GM12872 (cell line): ENCODE data around the gene CERS4.

ENCODE experiments used
- CTCF ChIP-seq: IDR thresholded peaks from 3 replicates; pipeline ENCODE4 v1.5.1; 2011; ENCODE audit warnings: low read depth, mild to moderate bottlenecking, low read length, moderate library complexity; ENCODE audit not compliant: insufficient read depth

CERS4 gene

DNA sequence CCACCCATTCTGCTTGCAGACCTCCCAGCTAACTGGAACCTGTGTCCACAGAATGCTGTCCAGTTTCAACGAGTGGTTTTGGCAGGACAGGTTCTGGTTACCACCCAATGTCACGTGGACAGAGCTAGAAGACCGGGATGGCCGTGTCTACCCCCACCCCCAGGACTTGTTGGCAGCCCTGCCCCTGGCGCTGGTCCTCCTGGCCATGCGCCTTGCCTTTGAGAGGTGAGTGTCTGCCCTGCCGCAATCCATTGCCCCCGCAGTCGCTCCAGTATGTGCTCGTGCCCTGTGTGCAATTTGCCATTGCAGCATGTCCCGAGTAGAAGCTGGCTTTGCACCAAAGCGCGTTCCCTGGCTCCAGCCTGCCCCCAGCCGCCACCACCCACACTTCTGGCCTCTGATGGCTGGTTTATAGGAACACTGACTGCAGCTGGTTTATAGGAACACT, 41.9 kb downstream of the CERS4 start:
- TF ChIP-seq CTCF, result no peak

DNA sequence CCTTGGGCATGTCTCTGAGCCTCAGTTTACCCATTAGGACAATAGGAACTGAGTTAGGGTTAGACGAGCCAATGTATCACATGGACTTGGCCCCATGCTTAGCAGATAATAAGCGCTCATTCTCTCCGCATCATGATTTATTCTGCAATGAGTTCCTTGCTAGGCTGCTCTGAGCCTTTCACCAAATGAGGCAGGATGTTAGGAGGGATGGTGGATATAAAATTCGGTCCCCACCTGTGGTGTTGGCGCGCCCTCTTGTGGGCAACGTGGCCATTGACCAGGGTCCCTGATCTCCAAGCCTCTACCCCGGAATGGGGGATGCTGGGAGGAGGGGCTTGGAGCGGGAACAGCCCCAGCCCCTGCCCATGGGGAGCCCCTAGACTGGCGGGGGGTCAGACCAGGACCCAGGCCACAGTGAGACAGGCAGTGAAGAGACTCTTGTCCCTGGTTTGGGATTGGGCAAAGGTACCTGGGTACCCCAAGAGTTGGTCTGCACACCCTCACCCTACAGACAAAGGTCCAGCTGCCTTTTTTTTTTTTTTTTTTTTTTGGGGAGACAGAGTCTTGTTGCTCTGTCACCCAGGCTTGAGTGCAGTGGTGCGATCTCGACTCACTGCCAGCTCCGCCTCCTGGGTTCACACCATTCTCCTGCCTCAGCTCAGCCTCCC, 43.9 kb downstream of the CERS4 start:
- peak; percentile 91 for TF ChIP-seq CTCF

- no peak for TF ChIP-seq CTCF
Observed at GRCh38 chr19:8253678-8254077, 44.5 kb downstream of the CERS4 start.

DNA sequence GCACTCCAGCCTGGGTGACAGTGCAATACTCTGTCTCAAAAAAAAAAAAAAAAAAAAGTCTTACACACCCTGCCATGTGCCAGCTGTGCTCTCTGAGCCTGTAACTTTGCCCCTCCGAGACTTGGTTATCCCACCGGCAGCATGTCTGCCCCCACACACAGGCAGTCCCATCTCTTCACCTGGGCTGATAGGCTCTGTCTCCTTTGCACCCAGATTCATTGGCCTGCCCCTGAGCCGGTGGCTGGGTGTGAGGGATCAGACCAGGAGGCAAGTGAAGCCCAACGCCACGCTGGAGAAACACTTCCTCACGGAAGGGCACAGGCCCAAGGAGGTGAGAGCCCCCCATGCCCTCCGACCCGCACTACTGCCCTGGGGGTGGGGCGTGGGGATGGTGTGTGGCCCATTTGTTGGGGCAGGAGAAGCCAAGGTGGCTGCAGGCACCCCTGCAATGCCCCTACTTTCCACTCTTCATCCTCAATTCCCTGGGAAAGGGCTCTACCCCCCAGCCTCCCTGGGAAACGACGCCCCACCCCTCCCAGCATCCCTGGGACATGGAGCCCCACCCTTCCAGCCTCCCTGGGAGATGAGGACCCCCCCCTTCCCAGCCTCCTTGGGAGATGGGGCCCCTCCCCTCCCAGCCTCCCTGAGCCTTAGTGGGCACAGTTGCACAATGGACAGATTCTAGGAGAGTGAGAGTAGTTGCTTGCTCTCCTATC, 45.3 kb downstream of the CERS4 start:
- TF ChIP-seq CTCF, result no peak

DNA sequence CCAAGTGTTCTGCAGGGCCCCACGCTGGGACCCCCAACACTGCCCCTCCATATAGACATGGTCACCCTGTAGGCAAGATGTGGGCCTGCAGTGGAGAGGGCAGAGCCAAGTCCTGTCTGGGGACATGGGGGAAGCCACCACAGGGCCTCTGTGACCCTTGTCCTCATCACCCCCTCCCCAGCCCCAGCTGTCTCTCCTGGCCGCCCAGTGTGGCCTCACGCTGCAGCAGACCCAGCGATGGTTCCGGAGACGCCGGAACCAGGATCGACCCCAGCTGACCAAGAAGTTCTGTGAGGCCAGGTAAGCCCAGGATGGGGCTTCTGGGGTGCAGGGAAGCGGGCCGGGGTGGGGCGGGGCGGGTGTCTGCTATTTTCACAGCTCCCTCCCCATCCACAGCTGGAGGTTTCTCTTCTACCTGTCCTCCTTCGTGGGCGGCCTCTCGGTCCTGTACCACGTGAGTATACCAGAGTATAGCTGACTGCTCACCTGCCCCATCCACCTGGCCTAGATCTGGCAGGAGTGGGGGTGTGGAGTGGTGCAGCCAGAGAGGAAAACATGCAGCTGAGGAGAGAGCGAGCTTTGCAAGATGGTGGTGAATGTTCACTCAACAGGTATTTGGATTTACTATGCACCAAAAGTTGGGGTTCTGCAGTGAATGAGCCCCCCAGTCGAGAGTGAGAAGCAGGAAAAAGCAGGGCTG, 46.4 kb downstream of the CERS4 start:
- TF ChIP-seq CTCF, result no peak

- no peak for TF ChIP-seq CTCF
Observed at GRCh38 chr19:8256276-8257051, 47.3 kb downstream of the CERS4 start.

- no peak for TF ChIP-seq CTCF
Observed at GRCh38 chr19:8257052-8257443, 47.9 kb downstream of the CERS4 start.
